ENCODE results near the gene PSAP.

- TF ChIP-seq CTCF (IDR thresholded peaks at IDR 0.05) (no peak), POLR2A (IDR thresholded peaks at IDR 0.05) (no peak)
Measured at GRCh38 chr10:71844084-71844483, 7.0 kb downstream of the PSAP start.

All from body of pancreas (tissue), 4 donors.